ENCODE measurements around the gene ACAD11.
"Not testable (repeated sequence)": the region's sequence is repeated elsewhere in the genome, so short reads cannot be mapped to it uniquely, and the experiment has no call there.

The ACAD11 gene

DNA sequence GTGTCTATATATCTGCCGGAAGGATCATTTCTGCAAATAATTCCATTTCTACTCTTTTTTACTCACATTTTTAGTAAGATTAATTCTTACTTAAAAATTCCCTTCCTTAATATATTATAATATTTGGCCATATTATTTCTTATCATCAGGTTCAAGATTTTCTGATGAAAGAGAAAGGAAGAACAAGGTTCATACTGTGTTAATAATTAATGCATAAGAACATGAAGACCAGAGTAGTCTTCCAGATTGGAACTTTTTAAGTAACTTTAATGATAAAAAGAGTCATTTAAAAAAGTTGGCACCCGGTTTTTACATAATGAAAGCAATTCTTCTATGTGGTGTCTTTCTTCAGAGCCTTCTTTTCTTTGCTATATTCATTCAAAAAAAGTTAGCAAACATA lies 61.9 kb downstream of the ACAD11 start:
- no peak for DNase-seq (ENCODE audit: low read depth in 2 of 2)

DNA sequence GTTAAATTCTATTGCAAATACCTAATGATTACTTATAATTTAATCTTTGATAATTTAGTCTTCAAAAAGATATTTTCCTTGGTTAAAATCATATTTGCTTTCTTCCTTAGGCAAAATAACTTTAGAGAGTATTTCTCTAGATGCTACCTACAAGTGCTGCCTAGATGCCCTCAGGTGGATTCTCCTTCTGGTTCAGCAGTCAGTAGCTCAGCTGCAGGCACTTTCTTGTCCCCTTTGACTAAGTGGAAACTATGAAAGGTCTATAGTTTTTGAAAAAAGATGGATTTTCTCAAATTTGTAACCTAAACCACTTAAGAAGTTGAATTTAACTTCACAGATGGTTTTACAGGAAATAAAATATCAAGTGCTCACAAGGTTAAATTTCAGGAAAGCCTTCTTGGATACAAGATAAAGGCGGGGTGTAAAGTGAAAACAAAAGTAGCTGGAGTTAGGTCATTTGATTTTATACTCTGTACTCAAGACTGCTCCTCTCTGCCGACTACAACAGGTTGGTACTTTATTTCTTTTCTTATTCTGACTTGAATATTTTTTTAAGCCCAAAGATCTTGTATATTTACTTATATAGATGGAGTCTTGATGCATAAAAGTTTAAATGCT lies 62.7 kb downstream of the ACAD11 start, which contains the start of gene ACKR4:
Gene ACKR4 (plus strand): TSS at position 455 of the 618 bp plus-strand sequence. CDS start 3,128 bp downstream, outside the sequence.
- DNase-seq (ENCODE audit: low read depth in 2 of 2): no peak

DNA sequence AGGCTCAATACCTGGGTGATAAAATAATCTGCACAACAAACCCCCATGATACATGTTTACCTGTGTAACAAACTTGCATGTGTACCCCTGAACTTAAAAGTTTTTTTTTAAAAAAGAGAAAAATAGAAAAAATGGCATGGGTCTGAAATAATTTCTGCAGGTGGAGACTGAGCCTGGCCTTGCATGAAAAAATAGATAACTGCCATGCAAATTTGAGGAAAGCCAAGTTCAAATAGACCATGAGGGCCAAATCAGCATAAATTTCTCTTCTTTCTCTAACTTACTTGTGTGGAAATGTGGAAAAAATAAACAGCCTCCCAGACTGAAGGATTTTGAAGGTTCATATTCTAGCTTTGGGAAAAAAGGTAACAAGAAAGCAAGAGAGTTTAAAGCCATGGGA lies 63.3 kb downstream of the ACAD11 start:
- no peak for DNase-seq (ENCODE audit: low read depth in 2 of 2)

DNA sequence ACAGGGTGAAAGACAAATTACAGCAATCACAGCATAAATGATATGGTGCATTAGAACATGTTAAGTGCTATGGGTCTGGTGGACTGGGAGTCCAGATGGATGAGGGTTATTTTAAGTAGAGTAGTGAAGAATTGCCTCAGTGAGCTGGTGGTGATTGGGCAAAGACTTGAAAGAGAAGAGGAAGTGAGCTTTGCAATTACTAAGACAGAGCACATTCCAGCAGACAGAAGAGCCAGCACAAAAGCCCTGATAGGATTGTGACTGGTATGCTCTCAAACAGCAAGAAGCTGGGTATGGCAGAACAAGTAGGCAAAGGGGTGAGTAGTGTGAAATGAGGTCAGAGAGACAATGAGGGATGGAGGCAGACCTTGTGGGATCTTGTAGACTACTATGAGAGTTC lies 64.6 kb downstream of the ACAD11 start:
- DNase-seq (ENCODE audit: low read depth in 2 of 2): no peak

DNA sequence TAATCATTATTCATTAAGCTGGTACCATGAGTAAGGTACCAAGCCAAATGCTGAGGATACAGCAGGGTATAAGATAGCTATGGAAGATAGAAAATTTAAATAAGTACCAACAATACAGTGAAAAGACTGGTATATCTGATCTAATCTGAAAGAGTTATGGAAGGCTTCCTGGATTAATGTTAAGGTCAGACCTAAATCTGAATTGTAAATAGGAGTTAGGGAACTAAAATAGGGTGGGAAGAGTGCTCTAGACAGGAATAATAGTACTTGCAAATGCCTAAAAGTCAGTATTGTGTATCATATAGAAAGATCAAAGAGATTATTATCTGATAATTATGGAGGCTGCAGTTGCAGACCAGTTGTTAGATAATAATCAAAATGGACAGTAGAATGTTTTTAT lies 65.1 kb downstream of the ACAD11 start:
- no peak for DNase-seq (ENCODE audit: low read depth in 2 of 2)

DNA sequence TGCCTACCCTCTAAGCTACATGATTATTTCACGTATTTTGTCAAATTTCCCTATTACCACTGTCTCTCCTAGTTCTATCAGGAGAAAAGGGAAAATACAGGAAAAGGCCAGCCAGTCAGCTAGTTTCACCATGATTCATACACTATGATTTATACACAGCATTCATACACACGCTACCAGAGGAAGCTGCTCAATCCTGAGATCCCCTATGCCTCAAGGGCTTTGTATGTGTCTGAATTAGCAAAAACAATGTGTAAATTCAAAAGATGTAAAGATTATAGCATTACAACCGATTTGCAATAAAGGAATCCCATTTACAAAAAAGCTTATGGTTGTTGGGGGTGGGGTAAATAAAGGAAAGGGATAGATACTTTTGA lies 65.7 kb downstream of the ACAD11 start:
- no peak for DNase-seq (ENCODE audit: low read depth in 2 of 2)

DNA sequence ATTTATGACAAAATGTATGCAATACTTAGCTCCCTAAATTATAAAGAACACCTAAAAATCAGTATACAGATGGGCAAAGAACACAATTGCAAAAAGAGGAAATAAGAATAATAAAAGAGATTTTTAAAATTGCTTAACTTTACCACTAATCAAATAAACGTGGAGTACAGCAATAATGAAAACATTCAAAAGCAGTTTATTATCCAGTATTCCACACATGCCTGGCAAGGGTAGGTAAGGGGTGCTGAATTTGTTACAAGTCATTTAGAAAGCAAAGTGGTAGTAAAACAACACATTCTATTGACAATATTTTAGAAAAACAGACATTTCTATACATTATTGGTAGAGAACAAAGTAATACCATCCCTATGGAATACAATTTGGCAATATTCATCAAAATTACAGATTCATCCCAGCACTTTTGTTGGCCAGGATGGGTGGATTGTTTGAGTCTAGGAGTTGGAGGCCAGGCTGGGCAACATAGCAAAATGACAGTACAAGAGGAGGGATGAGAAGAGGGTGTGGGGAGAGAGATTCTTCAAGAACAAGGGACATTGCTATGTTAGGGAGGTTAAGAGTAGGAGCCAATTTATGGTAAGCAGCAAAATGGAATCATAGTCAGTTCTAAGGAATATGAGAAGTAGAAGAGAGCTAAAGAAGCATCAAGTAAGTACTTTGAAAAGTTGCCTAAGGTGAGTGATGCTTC lies 66.2 kb downstream of the ACAD11 start:
- DNase-seq (ENCODE audit: low read depth in 2 of 2): no peak

DNA sequence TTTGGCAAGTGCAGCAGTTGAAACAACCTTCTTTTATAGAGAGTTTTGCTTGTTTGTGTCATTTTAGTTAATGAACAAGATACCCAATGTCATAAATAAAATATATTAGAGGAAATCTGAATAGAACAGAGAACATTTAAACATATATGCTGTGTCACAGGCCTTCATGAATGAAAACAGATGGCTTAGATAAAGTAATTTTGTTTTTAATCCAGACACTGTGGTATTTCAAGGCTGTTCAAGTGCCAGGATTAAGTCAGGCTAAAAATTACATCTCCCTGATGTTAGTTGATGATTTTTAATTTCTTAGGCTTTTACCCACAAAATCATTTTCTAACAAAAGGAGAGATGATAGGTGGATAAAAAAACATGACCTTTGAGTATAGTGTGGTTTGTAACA lies 67.4 kb downstream of the ACAD11 start:
- no peak for DNase-seq (ENCODE audit: low read depth in 2 of 2)

DNA sequence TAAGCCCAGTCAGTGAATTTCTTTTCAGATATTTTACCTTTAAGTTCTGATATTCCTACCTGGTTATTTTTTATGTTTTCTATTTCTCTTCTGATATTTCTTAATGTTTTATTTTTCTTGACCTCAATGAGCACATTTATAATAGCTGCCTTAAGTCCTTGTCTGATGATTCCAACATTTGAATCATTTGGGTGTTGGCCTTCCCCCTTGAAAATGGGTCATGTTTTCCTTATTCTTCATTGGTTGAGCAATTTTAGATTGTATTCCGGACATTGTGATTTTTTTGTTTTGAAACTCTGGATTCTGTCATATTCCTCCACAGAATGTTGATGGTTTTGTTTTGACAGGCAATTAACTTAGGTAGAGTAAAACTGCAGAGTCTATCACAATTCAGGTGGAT lies 72.2 kb downstream of the ACAD11 start:
- DNase-seq (ENCODE audit: low read depth in 2 of 2): no peak

DNA sequence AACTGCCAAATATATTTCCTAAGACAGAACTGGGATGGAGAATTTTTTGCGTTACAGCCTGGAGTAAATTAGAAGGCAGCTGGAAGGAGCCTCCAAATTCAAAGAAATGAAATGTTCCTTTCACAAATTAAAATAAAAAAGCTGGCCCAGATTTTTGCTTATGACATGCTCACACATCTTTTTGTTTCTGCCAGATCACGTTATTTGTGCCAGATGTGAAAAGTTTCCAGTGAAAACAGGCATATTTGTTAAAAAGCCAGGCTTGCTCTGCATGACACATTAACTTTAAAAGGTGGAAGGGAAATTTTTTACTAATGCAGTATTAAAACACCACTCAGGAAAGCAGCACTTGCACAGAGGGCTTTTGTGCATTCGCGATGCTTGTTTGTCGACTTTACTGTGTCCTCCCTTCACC lies 85.8 kb downstream of the ACAD11 start:
- no peak for DNase-seq (ENCODE audit: low read depth in 2 of 2)

DNA sequence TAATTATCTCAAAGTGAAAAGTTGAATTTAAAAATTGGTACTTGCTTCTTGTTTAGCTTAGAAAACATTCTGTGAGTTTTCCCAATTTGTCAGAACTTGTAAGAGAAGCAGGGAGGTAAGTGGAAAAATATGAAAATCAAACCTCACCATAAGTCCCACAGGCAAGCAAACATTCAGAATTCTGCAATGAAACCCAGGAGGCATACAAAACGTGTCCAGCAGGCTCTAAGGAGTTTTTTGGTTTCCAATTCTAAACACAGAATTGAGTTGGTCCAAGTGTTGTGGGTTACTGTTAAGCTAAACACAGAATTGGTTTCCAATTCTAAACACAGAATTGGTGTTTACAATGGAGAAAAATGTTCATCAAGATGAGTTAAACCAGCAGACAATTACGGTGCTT lies 89.6 kb downstream of the ACAD11 start:
- no peak for DNase-seq (ENCODE audit: low read depth in 2 of 2)

DNA sequence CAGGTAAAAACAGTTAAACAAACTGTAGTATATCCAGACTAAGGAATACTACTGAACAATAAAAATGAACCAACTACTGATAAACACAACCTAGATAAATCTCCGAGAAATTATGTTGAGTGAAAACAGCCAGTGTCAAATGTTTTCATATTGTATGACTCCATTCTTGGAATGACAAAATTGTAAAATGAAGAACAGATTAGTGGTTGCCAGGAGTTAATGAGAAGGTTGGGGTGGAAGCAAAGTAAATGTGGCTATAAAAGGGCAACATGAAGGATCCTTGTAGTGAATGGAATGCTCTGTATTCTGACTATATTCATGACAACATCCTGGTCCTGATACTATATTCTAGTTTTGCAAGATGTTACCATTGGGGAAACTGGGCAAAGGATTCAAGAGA lies 90.0 kb downstream of the ACAD11 start:
- DNase-seq (ENCODE audit: low read depth in 2 of 2): no peak

DNA sequence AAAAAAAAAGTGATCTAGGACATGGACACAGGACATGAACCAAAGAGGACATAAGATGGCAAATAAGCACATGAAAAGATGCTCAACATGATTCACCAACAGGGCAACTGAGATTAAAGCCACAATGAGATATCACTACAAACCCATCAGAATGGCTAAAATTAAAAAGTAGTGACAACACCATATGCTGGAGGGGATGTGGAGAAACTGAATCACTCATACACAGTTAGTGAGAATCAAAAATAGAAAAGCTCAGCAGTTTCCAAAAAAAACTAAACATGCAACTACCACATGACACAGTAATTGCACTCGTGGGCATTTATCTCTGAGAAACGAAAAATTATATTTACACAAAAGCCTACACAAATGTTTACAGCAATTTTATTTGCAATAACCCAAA lies 90.5 kb downstream of the ACAD11 start:
- DNase-seq (ENCODE audit: low read depth in 2 of 2): no peak

DNA sequence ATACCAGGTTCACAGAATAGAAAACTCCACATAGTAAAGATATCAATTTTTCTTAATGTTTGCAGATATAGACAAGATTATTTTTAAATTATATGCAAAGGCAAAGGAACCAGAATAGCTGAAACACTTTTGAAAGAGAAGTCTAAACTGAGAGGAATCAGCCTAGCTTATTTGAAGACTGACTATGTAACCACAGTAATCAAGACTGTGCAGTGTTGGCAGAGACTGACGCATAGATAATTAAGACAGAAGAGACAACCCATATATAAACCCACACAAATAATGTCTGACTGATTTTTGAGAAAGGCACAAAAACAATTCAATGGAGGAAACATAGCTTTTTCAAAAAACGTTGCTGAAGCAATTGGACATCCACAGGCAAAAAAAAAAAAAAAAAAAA lies 91.2 kb downstream of the ACAD11 start:
- no peak for DNase-seq (ENCODE audit: low read depth in 2 of 2)

DNA sequence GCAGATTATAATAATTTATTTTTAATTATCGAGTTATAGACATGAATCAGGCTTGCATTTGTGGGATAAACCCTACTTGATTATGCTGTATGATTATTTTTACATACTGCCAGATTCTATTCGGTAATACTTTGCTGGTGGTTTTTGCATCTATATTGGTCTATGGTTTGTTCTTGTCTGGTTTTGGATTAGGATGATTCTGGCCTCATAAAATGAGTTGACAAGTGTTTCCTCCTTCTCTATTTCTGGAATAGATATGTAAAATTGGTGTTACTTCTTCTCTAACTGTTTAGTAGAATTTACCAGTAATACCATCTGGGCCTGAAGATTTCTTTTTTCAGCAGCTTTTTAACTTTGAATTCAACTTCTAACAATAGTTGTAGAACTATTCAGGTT lies 95.5 kb downstream of the ACAD11 start:
- no peak for DNase-seq (ENCODE audit: low read depth in 2 of 2)

DNA sequence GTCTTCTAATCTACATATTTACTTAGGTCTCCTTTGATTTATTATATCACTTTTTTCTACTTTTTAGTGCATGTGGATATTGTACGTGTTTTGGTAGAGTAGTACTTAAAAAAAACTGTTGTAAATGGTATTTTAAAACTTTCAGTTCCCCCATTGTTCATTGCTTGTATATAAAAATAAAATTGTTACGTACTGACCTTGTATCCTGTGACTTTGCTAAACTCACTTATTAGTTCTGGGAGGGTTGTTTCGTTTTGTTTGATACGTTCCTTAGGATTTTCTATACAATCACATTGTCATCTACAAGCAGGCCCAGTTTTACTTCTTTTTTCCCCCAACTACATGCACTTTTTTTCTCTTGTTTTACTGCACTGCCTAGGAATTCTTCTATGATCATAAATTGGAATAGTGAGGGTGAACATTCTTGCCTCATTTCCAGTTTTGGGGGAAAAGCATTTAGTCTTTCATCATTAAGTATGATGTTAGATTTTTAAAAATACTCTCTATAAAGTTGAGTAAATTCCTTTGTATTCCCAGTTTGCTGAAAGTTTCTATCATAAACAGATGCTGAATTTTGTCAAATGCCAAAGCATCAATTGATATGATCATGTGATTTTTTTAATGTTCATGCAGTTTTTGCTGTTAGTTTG lies 96.1 kb downstream of the ACAD11 start:
- no peak for DNase-seq (ENCODE audit: low read depth in 2 of 2)

DNA sequence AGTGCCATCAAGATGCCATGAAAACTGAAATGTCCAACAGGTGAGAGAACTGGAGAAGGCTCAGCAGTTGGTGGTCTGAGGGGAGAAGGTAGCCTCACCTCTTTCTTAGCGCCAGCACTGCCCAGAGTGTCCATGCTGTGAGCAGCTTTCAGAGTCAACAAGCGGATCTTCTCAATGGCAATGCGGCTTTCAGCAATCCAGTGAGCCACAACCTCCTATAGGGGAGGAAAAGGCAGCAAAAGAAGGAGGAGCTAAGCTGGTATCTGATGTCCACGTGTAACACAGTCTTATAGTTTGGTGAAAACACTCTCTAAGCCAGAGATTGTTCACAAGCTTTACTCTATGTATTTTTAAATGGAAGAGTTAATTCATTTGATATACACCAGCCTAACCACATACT lies 98.6 kb downstream of the ACAD11 start:
- DNase-seq (ENCODE audit: low read depth in 2 of 2): no peak

DNA sequence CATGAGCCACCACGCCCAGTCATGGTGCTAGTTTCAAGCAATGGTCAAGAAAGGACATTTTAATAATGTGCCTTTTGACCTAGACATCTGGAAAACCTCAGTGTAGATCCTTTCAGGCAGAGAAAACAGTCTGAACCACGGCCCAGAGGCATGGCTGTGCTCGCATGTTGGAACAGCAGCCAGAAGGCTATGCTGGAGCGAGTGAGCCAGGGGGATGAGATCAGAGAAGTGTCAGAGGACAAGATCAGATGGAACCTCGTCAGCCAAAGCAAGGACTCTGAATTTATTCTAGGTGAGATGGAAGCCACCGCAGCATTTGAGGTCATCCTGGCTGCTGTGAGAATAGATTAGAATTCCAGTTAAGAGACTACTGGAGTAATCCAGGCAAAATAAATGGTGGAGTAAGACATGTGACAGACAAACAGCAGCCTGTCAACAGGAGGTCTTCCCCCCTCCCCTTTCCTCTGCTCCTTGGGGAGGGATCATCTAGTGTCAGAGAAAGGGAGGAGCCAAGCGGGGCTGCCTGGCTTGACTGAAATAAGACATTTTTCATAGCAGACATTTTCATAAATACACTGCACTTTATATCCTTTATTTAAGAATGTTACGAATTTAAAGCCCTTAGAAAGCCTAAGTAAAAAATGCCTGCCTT lies 103.0 kb downstream of the ACAD11 start:
- DNase-seq (ENCODE audit: low read depth in 2 of 2): no peak

DNA sequence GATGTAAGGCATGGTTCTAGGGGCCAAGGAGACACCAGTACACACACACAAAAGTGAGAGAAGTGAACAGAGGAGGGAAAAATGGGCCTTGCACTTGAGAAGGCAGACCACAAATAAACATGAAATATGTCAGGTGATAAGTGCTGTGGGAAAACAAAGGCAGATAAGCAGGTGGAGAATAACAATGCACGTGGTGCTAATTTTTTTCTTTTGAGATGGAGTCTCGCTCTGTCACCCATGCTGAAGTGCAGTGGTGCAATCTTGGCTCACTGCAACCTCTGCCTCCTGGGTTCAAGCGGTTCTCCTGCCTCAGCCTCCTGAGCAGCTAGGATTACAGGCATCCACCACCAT lies 103.6 kb downstream of the ACAD11 start:
- not testable (repeated sequence) for DNase-seq (ENCODE audit: low read depth in 2 of 2)

DNA sequence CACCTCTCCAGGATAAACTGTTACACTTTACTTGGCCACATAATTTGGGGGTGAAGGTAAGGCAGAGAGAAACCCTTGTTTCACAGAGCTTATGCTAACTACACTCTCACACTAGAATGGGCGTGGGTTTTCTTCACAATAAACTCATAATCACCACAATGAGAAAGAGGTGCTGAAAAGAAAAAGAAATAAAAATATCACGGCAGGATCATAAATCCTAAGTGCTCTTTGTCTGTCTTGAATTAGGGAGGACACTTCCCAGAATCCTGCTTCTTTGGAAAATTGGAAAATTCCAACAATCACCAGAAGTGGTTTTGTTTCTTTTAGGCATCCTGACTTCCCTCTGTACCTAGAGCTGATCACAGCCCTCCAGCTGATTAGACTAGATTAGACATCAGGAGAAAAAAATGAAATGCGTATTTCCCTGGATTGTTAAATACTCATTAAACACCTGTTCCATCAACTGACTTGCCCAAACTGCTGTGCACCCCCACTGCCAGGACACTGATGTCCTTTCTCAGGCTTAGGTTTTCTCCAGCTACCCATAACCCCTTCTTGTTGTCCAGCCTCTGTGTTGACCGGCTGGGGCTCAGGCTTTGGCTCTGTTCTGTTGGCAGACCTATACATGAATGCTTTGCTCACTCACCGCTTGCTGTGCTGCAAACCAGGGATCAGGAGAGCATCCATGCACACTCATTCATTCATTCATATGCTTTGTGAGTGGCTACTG lies 104.1 kb downstream of the ACAD11 start:
- no peak for DNase-seq (ENCODE audit: low read depth in 2 of 2)

DNA sequence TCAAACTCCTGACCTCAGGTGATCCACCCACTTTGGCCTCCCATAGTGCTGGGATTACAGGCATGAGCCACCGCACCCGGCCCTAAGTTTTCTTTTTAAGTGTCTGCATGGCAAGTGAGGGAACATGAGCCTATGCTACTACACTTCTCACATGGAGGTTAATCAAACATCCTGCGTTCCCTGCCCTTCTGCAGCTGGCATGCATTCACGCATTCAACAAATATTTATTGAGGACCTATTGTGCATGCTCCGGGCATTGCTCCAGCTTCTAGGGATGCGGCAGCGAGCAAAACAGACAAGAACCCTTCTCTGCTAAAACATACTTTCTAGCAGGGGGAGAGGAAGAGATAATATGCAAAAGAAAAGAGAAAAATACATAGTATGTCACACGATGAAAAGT lies 105.2 kb downstream of the ACAD11 start:
- DNase-seq (ENCODE audit: low read depth in 2 of 2): no peak

DNA sequence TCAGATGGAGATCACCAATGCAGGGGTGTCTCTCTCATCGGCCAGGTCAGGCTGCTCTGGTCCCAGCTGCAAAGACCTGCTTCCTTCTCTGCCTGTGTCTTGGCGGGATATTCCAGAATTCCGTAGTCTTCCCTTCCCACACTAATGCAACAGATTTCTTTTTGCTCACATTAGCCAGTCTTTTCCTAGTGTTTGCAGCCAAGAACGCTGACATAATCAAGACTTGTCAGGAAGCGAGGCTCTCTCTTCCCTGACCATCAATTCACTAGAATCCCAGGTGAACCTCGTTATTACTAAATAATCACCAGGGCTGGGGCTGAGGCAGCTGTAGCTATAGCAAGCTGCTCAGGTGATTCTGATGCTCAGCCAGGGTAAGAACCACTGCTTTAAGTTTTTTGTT lies 105.8 kb downstream of the ACAD11 start:
- no peak for DNase-seq (ENCODE audit: low read depth in 2 of 2)
